GM12801 (cell line): Measurements from ENCODE around the gene FAM193A.

Experiments used
- TF ChIP-seq, protein P1 (sequence below): IDR thresholded peaks from one replicate; pipeline ENCODE4 v1.5.1; 2011; ENCODE audit warnings: control low read depth; ENCODE audit not compliant: insufficient read length; ENCODE audit errors: extremely low read depth

The FAM193A gene

DNA sequence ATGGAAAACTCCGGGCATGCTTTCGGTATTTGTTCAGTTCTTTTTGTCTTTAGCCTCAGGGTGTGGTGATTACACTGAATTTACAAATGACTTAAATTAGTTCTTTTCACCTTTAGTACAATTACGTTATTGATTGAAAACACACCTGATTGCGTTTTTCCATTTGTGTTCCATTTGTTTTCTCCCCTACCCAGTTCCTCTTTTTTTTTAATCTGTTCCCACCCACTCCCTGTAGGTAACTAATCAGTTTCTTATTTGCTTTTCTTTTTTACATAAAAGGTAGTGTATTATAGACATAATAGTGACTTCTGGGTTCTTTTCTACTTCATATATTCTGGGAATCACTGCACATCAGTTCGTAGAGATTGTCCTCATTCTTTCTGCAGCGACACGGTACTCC, 166.3 kb downstream of the FAM193A start:
- TF ChIP-seq, protein P1, sequence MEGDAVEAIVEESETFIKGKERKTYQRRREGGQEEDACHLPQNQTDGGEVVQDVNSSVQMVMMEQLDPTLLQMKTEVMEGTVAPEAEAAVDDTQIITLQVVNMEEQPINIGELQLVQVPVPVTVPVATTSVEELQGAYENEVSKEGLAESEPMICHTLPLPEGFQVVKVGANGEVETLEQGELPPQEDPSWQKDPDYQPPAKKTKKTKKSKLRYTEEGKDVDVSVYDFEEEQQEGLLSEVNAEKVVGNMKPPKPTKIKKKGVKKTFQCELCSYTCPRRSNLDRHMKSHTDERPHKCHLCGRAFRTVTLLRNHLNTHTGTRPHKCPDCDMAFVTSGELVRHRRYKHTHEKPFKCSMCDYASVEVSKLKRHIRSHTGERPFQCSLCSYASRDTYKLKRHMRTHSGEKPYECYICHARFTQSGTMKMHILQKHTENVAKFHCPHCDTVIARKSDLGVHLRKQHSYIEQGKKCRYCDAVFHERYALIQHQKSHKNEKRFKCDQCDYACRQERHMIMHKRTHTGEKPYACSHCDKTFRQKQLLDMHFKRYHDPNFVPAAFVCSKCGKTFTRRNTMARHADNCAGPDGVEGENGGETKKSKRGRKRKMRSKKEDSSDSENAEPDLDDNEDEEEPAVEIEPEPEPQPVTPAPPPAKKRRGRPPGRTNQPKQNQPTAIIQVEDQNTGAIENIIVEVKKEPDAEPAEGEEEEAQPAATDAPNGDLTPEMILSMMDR, result no peak

DNA sequence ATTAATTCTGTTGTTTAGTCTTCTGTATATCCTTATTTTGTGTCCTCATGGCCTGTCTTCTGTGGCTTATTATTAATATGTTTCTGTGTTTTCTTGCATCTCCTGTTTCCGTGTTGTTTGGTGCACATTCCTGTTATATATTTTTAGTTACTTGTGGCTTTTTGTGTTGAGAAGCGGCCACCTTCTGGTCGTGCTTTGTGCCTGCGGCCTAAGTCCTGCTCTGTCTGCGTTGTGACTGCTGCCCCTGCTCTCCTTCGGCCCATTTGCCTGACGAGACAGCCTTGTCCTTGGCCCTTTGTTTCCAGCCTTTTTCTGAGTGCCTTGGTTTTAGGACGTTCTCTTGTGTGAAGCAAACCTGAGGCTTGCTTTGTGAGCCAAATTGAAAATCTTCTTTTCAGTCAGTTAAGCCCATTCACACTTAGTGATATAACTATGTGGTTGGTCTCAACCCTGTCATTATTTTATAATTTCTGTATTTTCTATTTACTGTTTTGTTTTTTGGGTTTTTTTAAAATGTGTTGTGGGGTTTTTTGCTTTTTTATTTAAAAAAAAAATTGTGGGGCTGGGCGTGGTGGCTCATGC, 175.9 kb downstream of the FAM193A start:
- TF ChIP-seq, protein P1, result no peak

DNA sequence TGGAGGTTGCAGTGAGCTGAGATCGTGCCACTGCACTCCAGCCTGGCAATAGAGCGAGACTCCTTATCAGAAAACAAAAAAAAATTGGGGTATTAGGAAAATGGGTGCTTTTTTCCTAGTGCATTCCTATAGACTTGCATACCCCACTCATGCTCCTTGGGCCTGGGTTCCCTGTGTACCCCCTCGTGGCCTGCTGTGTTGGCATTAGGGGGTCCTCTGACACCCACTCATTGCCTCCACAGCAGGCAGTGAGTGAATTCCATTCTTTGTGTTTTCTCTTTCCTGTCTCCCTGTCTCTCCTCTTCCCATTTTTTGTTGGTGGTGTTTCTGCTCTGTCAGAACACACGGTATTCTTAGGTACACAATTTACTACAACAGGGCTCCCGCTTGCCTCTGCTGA, 176.9 kb downstream of the FAM193A start:
- TF ChIP-seq, protein P1, result no peak

DNA sequence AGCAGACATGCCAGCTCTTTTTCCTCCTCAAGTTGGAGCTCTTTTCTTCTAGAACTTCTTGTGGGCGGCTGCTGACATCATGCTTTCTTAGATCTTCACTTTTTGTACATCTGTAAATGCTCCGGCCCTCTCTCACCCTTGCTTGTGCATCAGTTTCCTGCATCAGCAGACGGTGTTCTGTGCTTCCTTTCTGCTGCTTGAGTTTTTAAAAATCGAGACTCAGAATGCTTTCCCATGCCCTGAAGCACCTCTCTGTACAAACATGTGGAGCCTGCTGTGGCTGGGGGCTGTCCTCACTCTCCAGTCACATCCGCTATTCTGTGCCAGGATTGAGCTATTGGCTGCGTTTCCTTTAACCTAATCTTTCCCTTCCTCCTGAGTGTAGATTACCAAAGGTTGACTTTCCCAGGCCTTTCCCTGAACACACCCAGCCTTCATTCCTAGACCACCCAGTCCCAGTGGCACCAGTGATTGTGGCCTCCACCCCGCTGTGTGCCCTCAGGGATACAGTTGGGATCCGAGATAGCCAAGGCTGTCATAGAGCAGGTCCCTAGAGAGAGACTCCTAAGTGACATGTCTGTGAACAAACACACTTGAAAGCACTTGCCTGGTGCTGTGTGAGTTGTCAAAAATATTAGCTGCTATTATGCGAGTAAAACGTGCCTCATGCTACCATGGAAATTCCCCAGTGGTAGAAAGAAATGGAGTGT, 177.8 kb downstream of the FAM193A start:
- TF ChIP-seq, protein P1, result no peak

DNA sequence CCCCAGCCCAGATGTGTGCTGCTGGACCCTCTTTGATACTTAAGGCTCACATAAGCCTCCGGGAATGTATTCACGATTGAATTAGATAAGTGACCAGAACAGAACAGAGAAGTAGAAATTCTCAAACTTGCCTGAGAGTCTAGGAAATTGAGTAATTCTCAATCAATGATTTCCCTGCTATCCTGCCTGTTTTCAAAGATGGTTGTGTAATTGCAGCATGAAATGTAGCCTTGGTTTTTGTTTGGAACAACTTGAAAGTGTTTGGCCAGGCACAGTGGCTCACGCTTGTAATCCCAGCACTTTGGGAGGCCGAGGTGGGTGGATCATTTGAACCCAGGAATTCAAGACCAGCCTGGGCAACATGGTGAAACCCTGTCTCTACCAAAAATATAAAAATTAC, 178.5 kb downstream of the FAM193A start:
- TF ChIP-seq, protein P1, result no peak

DNA sequence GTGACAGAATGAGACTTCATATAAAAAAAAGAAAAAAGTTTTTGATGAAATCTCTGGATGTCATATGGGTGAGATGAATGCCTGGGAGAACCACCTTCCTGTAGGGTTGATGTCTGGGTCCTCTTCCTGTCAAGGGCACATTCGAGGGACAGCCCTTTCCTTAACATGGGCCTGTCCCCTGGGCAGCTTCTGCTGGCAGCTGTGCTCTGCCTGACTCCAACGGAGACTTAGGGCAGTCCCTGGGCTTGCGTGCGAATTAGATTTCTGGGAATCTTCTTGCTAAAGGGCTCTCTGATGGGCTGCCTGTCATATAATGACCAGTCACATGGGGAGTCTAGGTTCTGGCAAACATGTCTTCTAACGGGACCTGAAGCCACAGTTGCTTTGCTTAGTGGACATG, 179.0 kb downstream of the FAM193A start:
- TF ChIP-seq, protein P1, result no peak

DNA sequence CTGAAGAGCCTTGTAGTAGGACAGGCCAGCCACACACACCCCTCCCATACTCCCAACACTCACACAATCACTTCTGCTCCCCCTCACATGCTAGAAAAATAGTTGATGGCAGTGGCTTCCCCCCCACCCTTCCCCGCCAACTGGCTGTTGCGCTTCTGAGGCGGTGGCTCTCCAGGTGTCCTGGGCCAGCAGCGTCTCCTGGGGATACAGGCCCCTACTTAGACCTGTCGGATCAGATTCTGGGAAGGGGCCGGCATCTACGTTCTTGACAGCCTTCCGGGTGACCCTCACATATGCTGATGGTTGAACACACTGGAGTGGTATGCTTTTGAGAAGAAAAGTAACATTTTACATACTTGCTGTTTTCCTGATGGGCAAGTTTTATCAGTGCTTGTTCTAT, 179.8 kb downstream of the FAM193A start:
- TF ChIP-seq, protein P1, result no peak

DNA sequence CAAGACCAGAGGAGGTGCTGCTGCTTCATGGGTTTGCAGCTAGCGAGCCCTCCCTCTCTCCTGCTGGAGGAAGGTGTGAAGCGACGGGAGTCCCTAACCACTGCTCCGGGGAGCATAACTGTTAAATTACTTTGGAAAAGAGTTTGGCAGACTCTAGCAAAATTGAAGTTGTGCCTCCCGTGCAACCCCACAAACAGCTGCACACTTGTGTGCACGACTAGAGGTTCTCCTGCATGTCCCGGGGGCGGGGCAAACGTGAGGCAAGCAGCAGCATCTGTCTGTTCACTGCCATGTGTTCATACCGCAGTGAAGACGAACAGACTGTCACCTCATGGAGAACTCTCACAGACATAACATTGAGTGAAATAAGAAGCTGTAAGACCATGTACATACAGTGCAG, 185.1 kb downstream of the FAM193A start:
- TF ChIP-seq, protein P1, result no peak
